ENCODE measurements around the gene GET3. TPM values are rescaled to one million over a fixed set of nuclear protein-coding genes. Genes with fewer than 3 reads are reported as not detected.

Gene GET3
- total RNA-seq, 2 donors from 2014 or later, result 30.7 to 50.0 TPM

GRCh38 chr19:12745166-12745897 is 8.0 kb downstream of the GET3 start:
- Histone ChIP-seq H3K27me3 (replicated peaks; ENCODE audit: insufficient read depth) (no peaks in the 10 kb centered on the region), H3K9me3 (no peaks in the 10 kb centered on the region), H3K27ac (no peak overlapping the region), H3K4me1 (ENCODE audit: control insufficient read depth in 1 of 2, low read depth in 2 of 2) (no peaks in the 10 kb centered on the region), H3K36me3 (peaks cover 39% of the 10 kb centered on the region), H3K4me3 (no peak overlapping the region)
- TF ChIP-seq CTCF (IDR thresholded peaks at IDR 0.05), result no peak
- no peak for ATAC-seq (ENCODE audit: insufficient number of reproducible peaks, low FRiP score, low read depth)
- DNase-seq (ENCODE audit: low spot score), result no peak

- no peaks in the 10 kb centered on the region for H3K27me3 ChIP-seq (replicated peaks; ENCODE audit: insufficient read depth)
These were observed 11.2 kb downstream of the GET3 start for GRCh38 chr19:12748489-12748888.

GRCh38 chr19:12749938-12750521 is 12.7 kb downstream of the GET3 start:
- no peaks in the 10 kb centered on the region for H3K4me1 ChIP-seq (ENCODE audit: control insufficient read depth in 1 of 2, low read depth in 2 of 2)
- no peak for DNase-seq (ENCODE audit: low spot score)
- TF ChIP-seq CTCF (IDR thresholded peaks at IDR 0.05), result no peak
- H3K9me3 ChIP-seq, result no peaks in the 10 kb centered on the region
- H3K4me3 ChIP-seq, result no peak overlapping the region
- peaks cover 28% of the 10 kb centered on the region for H3K36me3 ChIP-seq
- ATAC-seq (ENCODE audit: insufficient number of reproducible peaks, low FRiP score, low read depth), result no peak
- H3K27ac ChIP-seq, result no peak overlapping the region
- H3K27me3 ChIP-seq (replicated peaks; ENCODE audit: insufficient read depth), result no peaks in the 10 kb centered on the region

More at GRCh38 chr19:12748489-12748888, 11.2 kb downstream of the GET3 start:
- no peak for TF ChIP-seq CTCF (IDR thresholded peaks at IDR 0.05)
- H3K36me3 ChIP-seq, result peaks cover 34% of the 10 kb centered on the region
- no peaks in the 10 kb centered on the region for H3K9me3 ChIP-seq
- no peaks in the 10 kb centered on the region for H3K4me1 ChIP-seq (ENCODE audit: control insufficient read depth in 1 of 2, low read depth in 2 of 2)
- H3K4me3 ChIP-seq, result no peak overlapping the region
- no peak for ATAC-seq (ENCODE audit: insufficient number of reproducible peaks, low FRiP score, low read depth)
- no peak overlapping the region for H3K27ac ChIP-seq
- DNase-seq (ENCODE audit: low spot score), result no peak

- Histone ChIP-seq H3K27me3 (replicated peaks; ENCODE audit: insufficient read depth) (no peaks in the 10 kb centered on the region), H3K27ac (no peak overlapping the region), H3K36me3 (peaks cover 20% of the 10 kb centered on the region), H3K9me3 (no peaks in the 10 kb centered on the region), H3K4me1 (ENCODE audit: control insufficient read depth in 1 of 2, low read depth in 2 of 2) (no peaks in the 10 kb centered on the region), H3K4me3 (no peak overlapping the region)
- ATAC-seq (ENCODE audit: insufficient number of reproducible peaks, low FRiP score, low read depth) (no peak), DNase-seq (ENCODE audit: low spot score) (no peak)
- TF ChIP-seq CTCF (IDR thresholded peaks at IDR 0.05), result no peak
These were observed 13.6 kb downstream of the GET3 start for GRCh38 chr19:12750851-12751250.

- ATAC-seq (ENCODE audit: insufficient number of reproducible peaks, low FRiP score, low read depth), result no peak
- no peak for TF ChIP-seq CTCF (IDR thresholded peaks at IDR 0.05)
- Histone ChIP-seq H3K27ac (no peak within 1 kb of the TSS), H3K4me1 (ENCODE audit: control insufficient read depth in 1 of 2, low read depth in 2 of 2) (no peaks in the 10 kb centered on the region), H3K9me3 (no peaks in the 10 kb centered on the region), H3K27me3 (replicated peaks; ENCODE audit: insufficient read depth) (no peaks in the 10 kb centered on the region), H3K36me3 (peaks cover 12% of the 10 kb centered on the region), H3K4me3 (no peak within 1 kb of the TSS)
- DNase-seq (ENCODE audit: low spot score), result no peak
These were observed 14.3 kb downstream of the GET3 start, which contains the start of gene BEST2 for GRCh38 chr19:12751635-12752034. Gene BEST2 (plus strand): TSS chr19:12751791. CDS start chr19:12752593, 802 bp downstream.
